ENCODE data around the gene MTFMT.

The MTFMT gene

GRCh38 chr15:65042776-65043327 lies 13.4 kb upstream of the MTFMT start:
- no peak for DNase-seq (ENCODE audit: extremely low read depth, low read depth)

GRCh38 chr15:65041787-65042186 lies 12.3 kb upstream of the MTFMT start:
- no peak for TF ChIP-seq CTCF (IDR thresholded peaks at IDR 0.05; ENCODE audit: low read depth, low read length)
- no peak for DNase-seq (ENCODE audit: extremely low read depth, low read depth)

More at GRCh38 chr15:65042776-65043327, 13.4 kb upstream of the MTFMT start:
- TF ChIP-seq CTCF (IDR thresholded peaks at IDR 0.05; ENCODE audit: low read depth, low read length): no peak

- TF ChIP-seq CTCF (IDR thresholded peaks at IDR 0.05; ENCODE audit: low read depth, low read length): no peak
- DNase-seq (ENCODE audit: extremely low read depth, low read depth): no peak
Measured at GRCh38 chr15:65040461-65040860, 11.0 kb upstream of the MTFMT start.

- DNase-seq (ENCODE audit: extremely low read depth, low read depth): no peak
Measured at GRCh38 chr15:65038836-65039235, 9.4 kb upstream of the MTFMT start.

GRCh38 chr15:65038428-65038827 lies 9.0 kb upstream of the MTFMT start:
- DNase-seq (ENCODE audit: extremely low read depth, low read depth): no peak

More at GRCh38 chr15:65038836-65039235, 9.4 kb upstream of the MTFMT start:
- TF ChIP-seq CTCF (IDR thresholded peaks at IDR 0.05; ENCODE audit: low read depth, low read length): no peak

GRCh38 chr15:65037309-65037708 lies 7.9 kb upstream of the MTFMT start:
- no peak for TF ChIP-seq CTCF (IDR thresholded peaks at IDR 0.05; ENCODE audit: low read depth, low read length)
- no peak for DNase-seq (ENCODE audit: extremely low read depth, low read depth)

More at GRCh38 chr15:65038428-65038827, 9.0 kb upstream of the MTFMT start:
- no peak for TF ChIP-seq CTCF (IDR thresholded peaks at IDR 0.05; ENCODE audit: low read depth, low read length)

- TF ChIP-seq CTCF (IDR thresholded peaks at IDR 0.05; ENCODE audit: low read depth, low read length): no peak
- no peak for DNase-seq (ENCODE audit: extremely low read depth, low read depth)
Measured at GRCh38 chr15:65034719-65035118, 5.3 kb upstream of the MTFMT start.
